NCI-H460 (cell line): ENCODE measurements around the gene FBXL19. TPM values are rescaled to one million over a fixed set of nuclear protein-coding genes. Genes with fewer than 3 reads are reported as not detected.

Source experiments
- DNase-seq: peaks from one replicate; pipeline ENCODE4 v3.0.0-alpha.2; 2016; ENCODE audit warnings: low read depth; ENCODE audit errors: extremely low read depth
- total RNA-seq: library from RNA; depleted of rRNA; stranded (reverse); fragments of >200 nt; shearing (Covaris generic); gene quantifications from 2 replicates; pipeline ENCODE4 v1.2.3, GENCODE V29; 2014

FBXL19 gene
- total RNA-seq, 1 experiment from 2014 or later: 12.3 TPM

DNA sequence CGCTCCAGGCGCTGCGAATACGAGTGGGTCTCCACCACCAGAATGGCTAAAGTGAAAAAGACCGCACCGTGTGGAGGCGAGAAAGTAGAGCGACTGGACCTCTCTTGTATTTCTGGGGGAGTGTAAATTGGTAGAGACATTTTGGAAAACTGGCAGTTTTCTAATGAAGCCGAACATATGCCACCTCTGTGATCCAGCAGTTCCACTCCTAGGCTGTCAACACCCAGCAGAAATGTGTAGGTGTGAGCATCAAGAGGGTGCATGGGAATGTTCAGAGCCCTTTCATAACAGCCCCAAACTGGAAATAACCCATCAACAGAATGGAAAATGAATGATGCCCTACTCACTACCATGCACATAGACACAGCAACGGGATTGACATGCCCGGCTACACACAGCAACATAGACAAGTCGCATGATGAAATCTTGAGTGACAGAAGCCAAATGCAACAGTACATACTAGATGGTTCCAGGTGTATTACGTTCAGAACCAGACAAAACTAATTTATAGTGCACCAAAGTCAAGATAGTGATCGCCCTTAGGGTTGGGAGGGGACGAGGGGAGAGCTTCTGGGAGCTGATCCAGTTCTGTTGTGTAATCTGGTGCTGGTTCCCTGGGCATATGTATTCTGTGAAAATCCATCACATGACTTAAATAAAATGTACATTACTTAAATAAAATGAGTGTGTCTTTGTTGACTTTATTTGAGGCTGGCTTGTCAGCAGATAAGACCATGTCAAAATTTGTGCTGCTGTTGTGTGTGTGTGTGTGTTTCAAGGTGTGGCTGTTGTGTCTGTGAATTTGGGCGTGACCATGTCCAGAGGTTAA lies 28.6 kb upstream of the FBXL19 start:
- DNase-seq: no peak

- no peak for DNase-seq
These were observed 27.6 kb upstream of the FBXL19 start for GRCh38 chr16:30895627-30896260.

DNA sequence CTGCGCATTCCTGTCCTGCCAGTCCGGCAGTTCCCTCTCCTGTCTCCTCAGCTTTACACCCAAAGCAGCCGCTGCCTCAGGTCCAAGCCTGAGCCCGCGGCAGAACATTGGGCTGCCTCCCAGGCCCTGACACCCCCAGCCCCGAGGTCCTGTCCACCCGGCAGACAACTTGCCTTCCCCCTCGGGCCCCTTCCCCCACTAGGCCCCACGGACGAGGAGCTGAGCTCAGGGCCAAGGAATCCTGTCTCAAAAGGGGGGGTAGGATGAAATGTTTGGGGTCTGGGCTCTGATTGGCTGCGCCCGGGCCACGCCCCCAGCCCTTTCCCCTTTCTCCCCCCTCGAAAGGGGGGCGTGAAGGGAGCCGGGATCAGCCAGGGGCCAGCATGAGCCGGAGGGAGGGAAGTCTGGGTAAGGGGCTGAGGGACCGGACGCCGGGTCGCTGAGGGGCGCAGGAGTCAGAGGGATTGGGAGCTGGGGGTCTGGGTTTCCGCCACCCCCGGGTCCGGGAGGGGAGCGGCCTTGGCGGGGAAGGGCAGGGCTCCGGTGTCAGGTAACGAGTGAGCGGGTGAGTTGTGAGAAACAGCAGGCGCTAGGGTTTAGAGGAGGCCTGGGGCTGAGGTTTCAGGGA lies 27.0 kb upstream of the FBXL19 start, which contains the start of gene CTF1:
Gene CTF1 (plus strand): TSS at position 354 of the 628 bp plus-strand sequence. CDS start 30 bp downstream, at position 384.
- no peak for DNase-seq

GRCh38 chr16:30896889-30897733 lies 26.3 kb upstream of the FBXL19 start:
- DNase-seq: peak; percentile 86

DNA sequence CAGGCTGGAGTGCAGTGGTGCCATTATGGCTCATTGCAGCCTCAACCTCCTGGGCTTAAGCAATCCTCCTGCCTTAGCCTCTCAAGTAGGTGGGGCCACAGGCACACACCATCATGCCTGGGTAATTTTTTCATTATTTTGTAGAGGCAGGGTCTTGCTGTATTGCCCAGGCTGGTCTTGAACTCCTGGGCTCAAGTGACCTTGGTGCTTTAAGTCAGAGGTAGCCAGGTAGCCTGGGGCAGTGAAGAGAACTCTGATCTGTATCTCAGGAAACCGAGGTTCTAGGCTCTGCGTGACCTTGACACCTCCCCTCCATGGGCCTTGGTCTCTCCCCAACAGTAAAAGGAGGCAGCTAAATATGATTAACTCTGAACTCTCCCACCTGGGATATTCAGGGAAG lies 23.6 kb upstream of the FBXL19 start:
- DNase-seq: no peak

GRCh38 chr16:30900588-30900987 lies 22.8 kb upstream of the FBXL19 start:
- DNase-seq: no peak

GRCh38 chr16:30901201-30902028 lies 22.0 kb upstream of the FBXL19 start:
- no peak for DNase-seq

- peak; percentile 60 for DNase-seq
These were observed 21.1 kb upstream of the FBXL19 start for GRCh38 chr16:30902029-30902972.

DNA sequence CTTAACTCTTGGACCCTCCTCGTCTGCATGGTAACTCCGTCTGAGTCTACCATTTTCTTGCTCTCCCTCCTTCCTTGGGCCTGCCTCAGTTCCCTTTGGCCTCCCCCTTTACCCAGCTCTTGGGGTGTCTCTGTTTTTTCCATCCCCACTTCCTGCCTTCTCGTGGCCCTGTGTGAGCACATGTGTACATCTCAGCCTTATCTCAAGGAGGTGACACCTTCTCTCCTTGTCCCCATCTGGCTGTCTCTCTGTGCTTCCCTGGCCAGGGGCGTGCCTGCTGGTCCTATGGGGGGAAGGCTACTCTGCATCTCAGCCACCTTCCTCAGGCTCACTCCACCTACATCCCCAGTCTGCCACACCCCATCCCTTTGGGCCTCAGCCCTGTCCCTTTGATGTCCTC lies 20.4 kb upstream of the FBXL19 start:
- DNase-seq: no peak

DNA sequence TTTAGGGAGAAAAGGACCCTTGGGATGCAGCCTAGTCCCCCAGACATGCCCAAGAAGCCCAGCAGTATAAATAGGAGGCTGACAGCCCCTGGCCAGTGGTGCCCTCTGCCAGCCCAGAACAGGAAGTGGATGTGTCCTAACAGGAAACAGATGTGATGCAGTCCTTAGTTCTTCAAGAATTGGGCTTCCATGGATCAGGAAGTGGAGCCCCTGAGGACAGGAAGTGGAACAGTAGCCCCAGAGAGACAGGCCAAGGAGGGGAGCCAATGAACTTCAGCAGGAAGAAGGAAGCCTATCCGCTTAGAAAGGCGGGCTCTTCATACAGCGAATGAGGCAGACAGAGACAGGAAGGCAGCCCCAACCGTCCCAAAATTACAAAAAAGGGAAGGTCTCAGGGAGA lies 19.8 kb upstream of the FBXL19 start:
- DNase-seq: no peak

GRCh38 chr16:30904114-30904780 lies 19.1 kb upstream of the FBXL19 start:
- DNase-seq: no peak

DNA sequence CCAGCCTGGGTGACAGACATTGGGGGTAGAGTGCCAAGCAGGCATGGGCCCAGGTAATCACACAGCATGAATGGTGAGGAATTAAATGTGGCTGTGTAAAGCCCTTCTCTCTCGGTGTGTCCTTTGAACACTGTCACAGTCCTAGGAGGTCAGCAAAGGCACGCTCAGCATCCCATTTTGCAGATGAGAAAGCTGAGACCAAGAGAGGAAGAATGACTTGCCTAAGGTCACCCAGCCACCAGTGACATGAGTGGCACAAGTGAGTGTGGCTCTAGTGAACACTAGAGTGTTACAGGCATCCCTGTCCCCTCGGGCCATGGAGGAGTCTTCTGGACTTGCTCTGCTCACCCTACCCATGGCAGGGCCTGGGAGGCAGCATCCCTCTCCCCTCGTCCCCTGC lies 16.3 kb upstream of the FBXL19 start:
- no peak for DNase-seq

DNA sequence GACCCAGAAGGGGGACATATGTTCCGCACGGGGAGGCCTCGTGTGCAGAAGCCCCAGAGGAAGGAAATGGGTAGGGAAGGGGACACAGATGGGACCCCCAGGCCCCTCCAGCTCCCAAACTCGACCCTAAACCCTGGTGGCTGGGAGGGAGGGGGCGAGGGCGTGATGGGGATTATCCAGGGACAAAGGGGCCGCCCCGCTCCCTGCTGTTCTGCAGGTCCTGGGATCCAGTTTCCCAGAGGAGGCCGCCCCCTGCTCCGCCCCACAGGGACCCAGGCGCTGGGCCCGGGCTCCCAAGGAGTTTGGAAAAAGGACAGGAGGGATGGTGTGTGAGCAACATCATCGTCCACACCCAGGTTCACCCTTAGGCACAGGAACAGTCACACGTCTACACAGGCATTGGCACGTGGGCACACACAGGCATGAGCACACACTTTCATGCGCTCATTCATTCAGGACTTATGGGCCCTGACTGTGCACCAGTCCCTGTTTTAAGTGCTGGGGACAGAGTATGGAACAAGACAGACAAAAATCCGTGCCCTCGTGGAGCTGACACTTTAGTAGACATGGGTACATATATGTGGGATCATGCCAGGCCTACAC lies 12.8 kb upstream of the FBXL19 start:
- no peak for DNase-seq

- DNase-seq: no peak
These were observed 10.5 kb upstream of the FBXL19 start for GRCh38 chr16:30912794-30913412.

GRCh38 chr16:30914830-30915229 lies 8.5 kb upstream of the FBXL19 start:
- no peak for DNase-seq

DNA sequence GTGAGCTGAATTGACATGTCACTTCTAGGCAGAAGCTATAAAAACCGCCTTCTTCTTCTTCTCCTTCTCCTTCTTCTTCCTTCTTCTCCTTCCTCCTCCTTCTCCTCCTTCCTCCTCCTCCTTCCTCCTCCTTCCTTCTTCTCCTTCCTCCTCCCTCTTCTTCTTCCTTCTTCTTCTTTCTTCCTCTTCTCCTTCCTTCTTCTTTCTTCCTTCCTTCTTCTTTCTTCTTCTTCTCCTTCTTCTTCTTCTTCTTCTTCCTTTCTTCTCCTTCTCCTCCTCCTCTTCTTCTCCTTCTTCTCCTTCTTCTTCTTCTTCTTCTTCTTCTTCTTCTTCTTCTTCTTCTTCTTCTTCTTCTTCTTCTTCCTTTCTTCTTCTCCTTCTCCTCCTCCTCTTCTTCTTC lies 4.8 kb upstream of the FBXL19 start:
- no peak for DNase-seq

DNA sequence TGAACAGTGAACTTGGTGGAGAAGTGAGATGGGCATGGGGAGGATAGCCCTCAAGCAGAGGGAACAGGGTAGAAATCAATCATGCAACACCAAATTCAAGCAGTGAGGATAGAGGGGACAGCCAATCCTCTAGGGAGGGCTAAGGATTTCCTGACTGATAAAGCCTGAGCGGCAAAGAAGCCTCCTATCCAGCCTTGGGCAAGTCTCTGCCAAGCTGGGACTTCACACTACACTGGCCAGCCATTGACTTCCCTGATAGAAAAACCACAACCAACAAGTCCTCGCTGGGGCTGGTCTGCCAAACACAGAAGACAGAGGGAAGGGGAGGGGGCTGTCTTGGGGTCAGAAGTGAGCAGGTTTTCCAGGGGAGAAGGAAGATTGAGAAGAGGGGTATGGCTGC lies 2.5 kb upstream of the FBXL19 start:
- DNase-seq: no peak

- DNase-seq: no peak
These were observed 2.0 kb upstream of the FBXL19 start for GRCh38 chr16:30921459-30921747.
